GM18858 (cell line): ENCODE data around the gene FILIP1L.

ENCODE experiments used
- ATAC-seq: cut with Tn5 transposase; IDR thresholded peaks from one replicate; pipeline ENCODE4 v1.9.1; 2021; ENCODE audit not compliant: unreplicated experiment

FILIP1L gene

DNA sequence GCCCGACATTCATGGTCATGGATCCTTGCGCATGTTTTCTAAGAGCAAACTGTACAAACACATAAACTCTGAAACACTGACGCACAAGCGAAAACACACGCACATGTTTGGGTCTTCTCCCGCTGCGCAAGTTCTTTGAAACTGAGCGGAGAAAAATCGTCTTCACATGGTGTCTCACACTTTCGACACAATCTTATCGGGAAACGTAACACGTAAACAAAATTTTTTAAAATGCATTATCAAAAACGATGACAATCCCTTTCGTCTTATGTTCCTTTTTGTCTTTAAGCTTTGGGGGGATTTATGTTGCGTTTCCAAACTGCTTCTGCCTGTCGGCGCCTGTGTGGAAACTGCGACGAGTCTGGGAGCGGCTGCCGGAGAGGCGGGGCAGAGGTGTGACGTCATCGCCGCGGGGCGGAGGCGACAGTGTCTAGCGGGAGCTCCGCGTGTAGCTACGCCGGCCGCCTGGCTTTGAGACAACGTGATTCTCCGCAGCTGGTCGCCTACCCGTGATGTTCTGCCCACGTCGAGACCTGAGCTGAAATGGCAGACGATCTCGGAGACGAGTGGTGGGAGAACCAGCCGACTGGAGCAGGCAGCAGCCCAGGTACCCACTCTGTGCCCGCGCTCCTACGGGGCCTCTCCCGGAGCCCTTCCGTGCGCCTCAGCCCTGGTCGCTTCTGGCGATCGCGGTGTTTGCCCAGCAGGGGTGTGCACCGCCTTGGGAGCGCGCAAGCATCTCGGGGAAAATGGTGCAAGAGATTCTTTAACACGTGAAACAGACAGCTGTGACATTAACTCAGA, 296.7 kb downstream of the FILIP1L start, which contains the start of gene CMSS1:
Gene CMSS1 (plus strand): TSS at position 426 of the 804 bp plus-strand sequence.
- peak; percentile 96 for ATAC-seq

- no peak for ATAC-seq
Observed at GRCh38 chr3:99817047-99817436, 297.3 kb downstream of the FILIP1L start.

GRCh38 chr3:99810403-99810802, 303.9 kb downstream of the FILIP1L start:
- ATAC-seq: no peak

GRCh38 chr3:99809565-99809964, 304.7 kb downstream of the FILIP1L start:
- no peak for ATAC-seq

GRCh38 chr3:99808163-99808794, 306.0 kb downstream of the FILIP1L start:
- ATAC-seq: peak; percentile 57

DNA sequence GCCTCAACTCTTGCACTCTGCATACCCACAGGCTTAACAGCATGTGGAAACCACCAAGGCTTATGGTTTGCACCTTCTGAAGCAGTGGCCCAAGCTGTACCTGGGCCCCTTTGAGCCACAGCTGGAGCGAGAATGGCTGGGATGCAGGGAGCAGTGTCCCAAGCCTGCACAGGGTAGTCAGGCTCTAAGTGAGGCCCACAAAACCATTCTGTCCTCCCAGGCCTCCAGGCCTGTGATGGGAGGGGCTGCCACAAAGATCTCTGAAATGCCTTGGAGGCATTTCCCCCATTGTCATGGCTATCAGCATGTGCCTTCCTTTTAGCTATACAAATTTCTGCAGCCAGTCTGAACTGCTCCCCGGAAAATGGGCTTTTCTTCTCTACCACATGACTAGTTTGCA, 309.1 kb downstream of the FILIP1L start:
- no peak for ATAC-seq

DNA sequence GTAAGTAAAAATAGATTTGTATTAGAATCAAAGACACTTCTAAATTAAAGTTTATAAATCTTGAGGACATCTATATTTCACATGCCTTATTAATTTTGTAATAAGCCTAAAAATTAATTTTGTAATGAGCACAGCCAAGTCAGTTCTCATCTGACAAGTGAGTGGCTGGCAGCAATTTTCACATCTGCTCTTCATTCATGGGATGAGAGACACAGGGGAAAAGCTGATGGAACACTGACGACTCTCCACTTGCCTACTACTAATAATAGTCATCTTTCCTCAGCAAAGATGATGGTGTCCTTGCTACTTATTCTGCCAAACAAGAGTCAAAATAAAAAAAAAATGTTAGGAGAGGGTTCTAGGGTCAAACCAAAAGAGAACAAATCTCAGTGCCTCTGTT, 311.0 kb downstream of the FILIP1L start:
- ATAC-seq: no peak

GRCh38 chr3:99799422-99799821, 314.9 kb downstream of the FILIP1L start:
- ATAC-seq: no peak

GRCh38 chr3:99795573-99795972, 318.7 kb downstream of the FILIP1L start:
- ATAC-seq: no peak

DNA sequence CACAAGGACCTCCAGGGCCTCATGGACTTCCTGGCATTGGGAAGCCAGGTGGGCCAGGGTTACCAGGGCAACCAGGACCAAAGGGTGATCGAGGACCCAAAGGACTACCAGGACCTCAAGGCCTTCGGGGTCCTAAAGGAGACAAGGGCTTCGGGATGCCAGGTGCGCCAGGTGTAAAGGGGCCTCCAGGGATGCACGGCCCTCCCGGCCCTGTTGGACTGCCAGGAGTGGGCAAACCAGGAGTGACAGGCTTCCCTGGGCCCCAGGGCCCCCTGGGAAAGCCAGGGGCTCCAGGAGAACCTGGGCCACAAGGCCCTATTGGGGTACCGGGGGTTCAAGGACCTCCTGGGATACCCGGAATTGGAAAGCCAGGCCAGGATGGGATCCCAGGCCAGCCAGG, 319.8 kb downstream of the FILIP1L start:
- no peak for ATAC-seq

GRCh38 chr3:99789011-99789721, 325.1 kb downstream of the FILIP1L start:
- peak; percentile 95 for ATAC-seq
